ENCODE measurements around the gene CRYGC. TPM values are rescaled to one million over a fixed set of nuclear protein-coding genes. Genes with fewer than 3 reads are reported as not detected.

The CRYGC gene
- polyA plus RNA-seq, 1 experiment: not detected

DNA sequence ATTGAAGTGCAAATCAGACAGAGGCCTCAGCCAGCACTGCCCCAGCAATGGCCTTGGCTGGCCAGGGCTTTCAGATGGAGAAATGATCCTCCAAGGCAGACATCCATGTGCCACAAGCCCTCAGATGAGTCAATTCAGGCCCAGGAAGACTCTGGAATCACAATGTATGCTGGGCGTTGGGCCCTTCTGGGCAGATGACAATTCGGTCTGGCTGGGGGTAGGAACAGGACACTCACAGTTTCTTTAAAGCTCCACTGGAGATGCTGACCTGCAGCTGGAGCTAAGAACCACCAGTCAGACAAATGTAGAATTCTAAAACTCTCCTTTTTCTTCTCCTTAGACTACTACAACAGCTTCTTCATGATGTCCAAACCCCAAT is 7.1 kb upstream of the CRYGC start:
- ChIA-PET POLR2A (no interaction called here), CTCF (no interaction called here)
- TF ChIP-seq, protein P1, sequence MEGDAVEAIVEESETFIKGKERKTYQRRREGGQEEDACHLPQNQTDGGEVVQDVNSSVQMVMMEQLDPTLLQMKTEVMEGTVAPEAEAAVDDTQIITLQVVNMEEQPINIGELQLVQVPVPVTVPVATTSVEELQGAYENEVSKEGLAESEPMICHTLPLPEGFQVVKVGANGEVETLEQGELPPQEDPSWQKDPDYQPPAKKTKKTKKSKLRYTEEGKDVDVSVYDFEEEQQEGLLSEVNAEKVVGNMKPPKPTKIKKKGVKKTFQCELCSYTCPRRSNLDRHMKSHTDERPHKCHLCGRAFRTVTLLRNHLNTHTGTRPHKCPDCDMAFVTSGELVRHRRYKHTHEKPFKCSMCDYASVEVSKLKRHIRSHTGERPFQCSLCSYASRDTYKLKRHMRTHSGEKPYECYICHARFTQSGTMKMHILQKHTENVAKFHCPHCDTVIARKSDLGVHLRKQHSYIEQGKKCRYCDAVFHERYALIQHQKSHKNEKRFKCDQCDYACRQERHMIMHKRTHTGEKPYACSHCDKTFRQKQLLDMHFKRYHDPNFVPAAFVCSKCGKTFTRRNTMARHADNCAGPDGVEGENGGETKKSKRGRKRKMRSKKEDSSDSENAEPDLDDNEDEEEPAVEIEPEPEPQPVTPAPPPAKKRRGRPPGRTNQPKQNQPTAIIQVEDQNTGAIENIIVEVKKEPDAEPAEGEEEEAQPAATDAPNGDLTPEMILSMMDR (IDR thresholded peaks at IDR 0.05; ENCODE audit: insufficient read depth, low read depth, low read length): no peak
- Histone ChIP-seq H3K36me3 (ENCODE audit: control insufficient read depth, insufficient read depth, low read length) (no peaks in the 10 kb centered on the region), H3K4me3 (ENCODE audit: low read depth, low read length) (no peak overlapping the region), H3K27me3 (ENCODE audit: control insufficient read depth, insufficient read depth, low read length) (no peaks in the 10 kb centered on the region)
- no peak for DNase-seq (ENCODE audit: low read depth)

DNA sequence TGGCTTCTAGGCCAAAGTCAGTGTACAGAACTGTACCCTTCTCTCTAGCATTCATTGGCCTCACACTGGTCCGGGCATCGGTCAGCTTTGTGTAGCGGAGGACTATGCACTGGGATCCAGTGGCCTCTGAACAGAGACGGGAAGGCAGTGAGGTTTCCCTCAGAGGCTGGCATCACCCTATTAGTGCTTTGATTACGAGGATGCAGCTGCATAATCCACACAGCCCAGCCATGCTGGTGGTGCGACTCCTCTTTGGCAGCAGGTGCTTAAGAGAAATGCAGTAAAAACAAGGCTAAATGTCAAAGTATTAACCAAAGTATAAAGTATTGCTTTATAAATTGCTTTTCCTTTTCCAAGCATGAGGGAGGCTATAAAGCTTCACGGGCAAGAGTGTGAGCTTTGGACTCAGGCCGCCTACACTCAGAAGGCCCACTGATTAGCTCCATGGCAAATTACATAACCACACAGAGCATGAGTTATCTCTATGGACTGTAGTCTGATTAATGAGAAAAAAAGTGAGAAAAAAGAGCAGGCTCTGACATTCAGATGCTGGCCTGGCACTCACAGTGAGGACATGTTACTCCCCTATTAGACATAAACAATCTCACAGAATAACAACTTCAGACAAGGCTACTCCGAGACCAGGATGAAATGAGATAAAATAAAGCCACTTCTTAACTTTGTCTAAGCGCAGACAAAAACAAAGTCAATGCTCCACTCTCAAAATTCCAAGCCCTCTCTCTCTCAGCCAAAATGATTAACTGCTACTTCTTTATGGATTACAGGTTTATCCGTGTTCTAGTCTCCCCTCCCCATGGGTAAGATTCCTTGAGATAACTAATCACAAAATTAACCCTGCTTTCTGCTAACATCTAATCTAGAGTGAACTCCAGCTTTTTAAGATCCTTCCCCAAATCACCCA is 6.4 kb upstream of the CRYGC start:
- POLR2A ChIA-PET: no interaction called here
- Histone ChIP-seq H3K4me3 (ENCODE audit: low read depth, low read length) (no peak overlapping the region), H3K27me3 (ENCODE audit: control insufficient read depth, insufficient read depth, low read length) (no peaks in the 10 kb centered on the region), H3K36me3 (ENCODE audit: control insufficient read depth, insufficient read depth, low read length) (no peaks in the 10 kb centered on the region)
- no peak for DNase-seq (ENCODE audit: low read depth)
- TF ChIP-seq, protein P1 (IDR thresholded peaks at IDR 0.05; ENCODE audit: insufficient read depth, low read depth, low read length): no peak
- CTCF ChIA-PET: no interaction called here

DNA sequence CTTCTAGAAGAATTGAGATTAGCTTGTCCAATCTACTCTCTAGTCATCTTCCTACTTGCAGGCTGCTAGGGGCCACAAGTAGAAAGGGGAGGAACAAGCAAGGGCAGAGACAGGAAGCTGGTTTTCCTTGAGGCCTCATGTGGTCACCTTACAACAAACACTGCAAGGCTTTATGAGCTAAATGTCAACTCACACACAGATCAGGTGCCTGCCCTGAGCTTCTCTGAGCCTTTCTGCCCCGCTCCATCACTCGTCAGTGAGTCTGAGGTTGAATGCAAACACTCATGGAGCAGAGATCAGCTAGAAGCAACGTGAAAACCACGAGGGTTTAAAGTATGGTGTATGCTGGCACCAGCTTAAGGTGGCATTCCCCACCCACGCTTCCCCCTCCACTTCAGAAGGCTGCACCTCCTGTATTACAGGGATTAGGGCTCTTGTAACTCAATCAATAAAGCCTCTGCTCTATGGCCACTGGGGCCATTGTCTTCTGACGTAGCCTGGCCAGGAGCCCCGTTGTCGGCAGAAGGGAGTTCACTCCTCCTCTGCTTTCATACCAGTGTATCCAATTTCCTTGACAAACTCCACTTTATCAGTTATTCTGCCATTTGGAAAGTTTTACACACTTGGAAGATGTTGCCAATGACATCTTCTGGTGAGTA is 5.4 kb upstream of the CRYGC start:
- DNase-seq (ENCODE audit: low read depth): no peak
- ChIA-PET POLR2A (no interaction called here), CTCF (interaction anchor here (0.6 to 0.8 kb wide), 2 partner anchors 63 to 426 kb away, joined by 3 read pairs; no protein-coding TSS in a partner anchor)
- Histone ChIP-seq H3K36me3 (ENCODE audit: control insufficient read depth, insufficient read depth, low read length) (no peaks in the 10 kb centered on the region), H3K27me3 (ENCODE audit: control insufficient read depth, insufficient read depth, low read length) (no peaks in the 10 kb centered on the region), H3K4me3 (ENCODE audit: low read depth, low read length) (no peak overlapping the region)
- TF ChIP-seq, protein P1 (IDR thresholded peaks at IDR 0.05; ENCODE audit: insufficient read depth, low read depth, low read length): no peak

DNA sequence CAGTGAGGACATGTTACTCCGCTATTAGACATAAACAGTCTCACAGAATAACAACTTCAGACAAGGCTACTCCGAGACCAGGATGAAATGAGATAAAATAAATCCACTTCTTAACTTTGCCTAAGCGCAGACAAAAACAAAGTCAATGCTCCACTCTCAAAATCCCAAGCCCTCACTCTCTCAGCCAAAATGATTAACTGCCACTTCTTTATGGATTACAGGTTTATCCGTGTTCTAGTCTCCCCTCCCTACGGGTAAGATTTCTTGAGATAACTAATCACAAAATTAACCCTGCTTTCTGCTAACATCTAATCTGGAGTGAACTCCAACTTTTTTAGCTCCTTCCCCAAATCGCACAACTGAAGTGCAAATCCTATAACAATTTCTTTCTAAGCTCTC is 1.1 kb upstream of the CRYGC start:
- POLR2A ChIA-PET: no interaction called here
- H3K36me3 ChIP-seq (ENCODE audit: control insufficient read depth, insufficient read depth, low read length): no peaks in the 10 kb centered on the region

DNA sequence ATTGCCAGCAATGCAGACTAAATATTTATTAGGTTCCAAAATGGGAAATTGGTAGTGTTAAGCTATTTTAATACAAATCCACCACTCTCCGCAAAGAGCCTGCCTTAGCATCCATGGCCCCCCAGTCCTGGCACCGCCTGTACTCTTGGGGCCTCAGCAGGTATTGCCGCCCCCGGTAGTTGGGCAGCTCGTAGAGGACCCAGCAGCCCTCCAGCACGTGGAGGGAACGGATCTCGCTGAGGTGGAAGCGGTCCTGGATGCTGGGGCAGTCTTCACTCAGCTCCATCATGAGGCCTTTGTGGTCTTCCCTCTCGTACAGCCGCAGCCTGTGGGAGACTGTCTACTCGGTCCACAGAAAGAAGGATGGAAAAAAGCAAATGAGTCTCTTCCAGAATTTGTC is 1.5 kb downstream of the CRYGC start:
- Histone ChIP-seq H3K4me3 (ENCODE audit: low read depth, low read length) (no peak overlapping the region), H3K36me3 (ENCODE audit: control insufficient read depth, insufficient read depth, low read length) (no peaks in the 10 kb centered on the region), H3K27me3 (ENCODE audit: control insufficient read depth, insufficient read depth, low read length) (0 out of 2 replicates have a peak, but pooled peaks cover 2% of the 10 kb centered on the region)
- ChIA-PET POLR2A (no interaction called here), CTCF (no interaction called here)
- TF ChIP-seq, protein P1 (IDR thresholded peaks at IDR 0.05; ENCODE audit: insufficient read depth, low read depth, low read length): no peak
- DNase-seq (ENCODE audit: low read depth): no peak

More for the DNA sequence above, 1.1 kb upstream of the CRYGC start:
- TF ChIP-seq, protein P1 (IDR thresholded peaks at IDR 0.05; ENCODE audit: insufficient read depth, low read depth, low read length): no peak
- Histone ChIP-seq H3K4me3 (ENCODE audit: low read depth, low read length) (no peak overlapping the region), H3K27me3 (ENCODE audit: control insufficient read depth, insufficient read depth, low read length) (no peaks in the 10 kb centered on the region)
- CTCF ChIA-PET: no interaction called here
- DNase-seq (ENCODE audit: low read depth): no peak

All from BJ (cell line).